HepG2 (cell line): ENCODE results near the gene SRCIN1. TPM values are rescaled to one million over a fixed set of nuclear protein-coding genes. Genes with fewer than 3 reads are reported as not detected.

Experiments
- DR1 ChIP-seq: sonication (generic); formaldehyde crosslinking; IDR thresholded peaks from 2 replicates; pipeline ENCODE4 v1.8.0; 2021; ENCODE audit warnings: mild to moderate bottlenecking, missing genetic modification reagents, inconsistent platforms
- FOXK1 ChIP-seq: sonication (generic); formaldehyde crosslinking; IDR thresholded peaks from 2 replicates; pipeline ENCODE4 v1.4.0; 2020; ENCODE audit warnings: low read depth, missing genetic modification reagents, borderline replicate concordance
- JARID2 ChIP-seq: sonication (generic); formaldehyde crosslinking; IDR thresholded peaks from 2 replicates; pipeline ENCODE4 v1.8.1; 2023; ENCODE audit warnings: missing genetic modification reagents, inconsistent platforms; ENCODE audit not compliant: insufficient replicate concordance
- KIAA2018 ChIP-seq: sonication (generic); formaldehyde crosslinking; IDR thresholded peaks from 2 replicates; pipeline ENCODE4 v1.5.0; 2020; ENCODE audit warnings: mild to moderate bottlenecking, missing genetic modification reagents, borderline replicate concordance
- SOX13 ChIP-seq, 3 experiments: fragments of 450-650 bp in 1 of 3; sonication (generic) in 1 of 3; formaldehyde crosslinking in 1 of 3; IDR thresholded peaks in 2 of 3; conservative IDR thresholded peaks in 1 of 3; 2 replicates each; pipeline versions ENCODE4 v1.5.0 to v1.6.1; 2016 to 2020; ENCODE audit warnings: antibody characterized with exemption in 1 of 3, mild to moderate bottlenecking in 1 of 3, missing compliant biosample characterization in 1 of 3, missing genetic modification reagents in 1 of 3, moderate library complexity in 1 of 3
- ZNF253 ChIP-seq: sonication (generic); formaldehyde crosslinking; IDR thresholded peaks from 2 replicates; pipeline ENCODE4 v1.8.0; 2022; ENCODE audit warnings: mild to moderate bottlenecking, missing genetic modification reagents, borderline replicate concordance
- ZNF629 ChIP-seq: sonication (generic); formaldehyde crosslinking; conservative IDR thresholded peaks from 2 replicates; pipeline ENCODE4 v1.5.0; 2020; ENCODE audit warnings: missing genetic modification reagents
- ZSCAN31 ChIP-seq: sonication (generic); formaldehyde crosslinking; IDR thresholded peaks from 2 replicates; pipeline ENCODE4 v1.5.0; 2020; ENCODE audit warnings: low read depth, mild to moderate bottlenecking, missing genetic modification reagents
- polyA plus RNA-seq, 8 experiments: library from polyadenylated mRNA; depleted of rRNA in 3 of 8; stranded (reverse) in 7 of 8; unstranded in 1 of 8; fragments of >200 nt; fragmentation: Illumina TruSeq in 4 of 8; extraction: Trizol in 4 of 8; gene quantifications; 2 replicates each; pipeline versions ENCODE4 v1.2.1 to v1.2.3, GENCODE V29; 2011 to 2016; ENCODE audit warnings: low read depth in 4 of 8, missing spikeins in 1 of 8, mixed read lengths in 1 of 8; ENCODE audit not compliant: insufficient read depth in 1 of 8
- total RNA-seq, 5 experiments: library from RNA; depleted of rRNA; stranded (reverse); fragments of >200 nt; fragmentation: Illumina TruSeq; extraction: Trizol; gene quantifications; 2 replicates each; pipeline ENCODE4 v1.2.3, GENCODE V29; 2016; ENCODE audit warnings: low read depth in 1 of 5
- TF ChIP-seq, protein P1 (sequence below): sonication (generic); formaldehyde crosslinking; IDR thresholded peaks from 2 replicates; pipeline ENCODE4; 2020; ENCODE audit warnings: missing genetic modification reagents, mild to moderate bottlenecking, borderline replicate concordance
- TF ChIP-seq, protein P2 (sequence below): sonication (generic); formaldehyde crosslinking; IDR thresholded peaks from 2 replicates; pipeline ENCODE4 v1.4.0; 2020; ENCODE audit warnings: missing genetic modification reagents, borderline replicate concordance

Gene SRCIN1
- total and polyA plus RNA-seq, 2 of the 13 experiments (the other 11 are each of a cell fraction or from before 2014, with no cell fraction given) = 1.2 to 9.6 TPM

DNA sequence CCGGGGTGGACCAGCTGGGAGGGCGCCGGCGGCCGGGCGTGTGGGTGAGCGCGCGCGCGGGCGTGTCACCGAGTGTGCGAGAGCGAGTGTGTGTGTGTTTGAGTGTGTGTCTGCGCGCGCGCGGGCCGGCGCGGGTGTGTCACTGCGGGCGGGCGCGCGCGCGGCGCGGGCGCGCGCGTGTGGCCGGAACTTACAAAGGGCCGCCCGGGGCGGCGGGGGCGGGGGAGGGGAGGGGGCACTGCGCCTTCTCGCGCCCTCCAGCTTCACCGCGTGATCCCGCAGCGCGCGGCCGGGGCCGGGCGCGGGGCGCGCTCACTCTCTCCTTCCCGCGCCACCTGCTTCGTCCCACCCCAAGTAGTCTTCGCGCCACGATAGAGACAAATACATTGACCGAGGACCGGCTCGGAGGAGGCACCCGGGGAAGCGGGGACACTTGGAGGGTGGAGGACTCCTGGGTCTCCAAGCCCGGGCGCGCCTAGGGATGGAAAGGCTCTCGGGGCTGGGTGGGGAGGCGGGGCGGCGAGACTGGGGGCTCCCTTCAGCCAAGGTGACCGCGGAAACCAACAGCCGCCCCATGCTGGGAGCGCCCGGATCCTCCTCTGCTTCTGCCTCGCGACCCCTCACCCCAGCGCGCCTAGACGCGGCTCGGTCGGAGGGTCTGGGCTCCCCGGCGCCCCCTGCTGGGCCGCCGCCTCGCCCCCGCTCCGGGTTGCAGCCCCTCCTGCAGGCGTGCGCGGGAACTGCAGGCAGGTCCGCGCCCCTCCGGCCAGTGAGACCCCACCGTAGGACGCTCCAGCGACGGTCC, at the start of gene SRCIN1 (continued):
- no peak for TF ChIP-seq KIAA2018 (CRISPR knock-in tag)
- peak; percentile 30; the same call in 1 of the 2 replicates for TF ChIP-seq ZNF629 (CRISPR knock-in tag)
- no peak for TF ChIP-seq JARID2 (CRISPR knock-in tag)
- TF ChIP-seq, protein P1, sequence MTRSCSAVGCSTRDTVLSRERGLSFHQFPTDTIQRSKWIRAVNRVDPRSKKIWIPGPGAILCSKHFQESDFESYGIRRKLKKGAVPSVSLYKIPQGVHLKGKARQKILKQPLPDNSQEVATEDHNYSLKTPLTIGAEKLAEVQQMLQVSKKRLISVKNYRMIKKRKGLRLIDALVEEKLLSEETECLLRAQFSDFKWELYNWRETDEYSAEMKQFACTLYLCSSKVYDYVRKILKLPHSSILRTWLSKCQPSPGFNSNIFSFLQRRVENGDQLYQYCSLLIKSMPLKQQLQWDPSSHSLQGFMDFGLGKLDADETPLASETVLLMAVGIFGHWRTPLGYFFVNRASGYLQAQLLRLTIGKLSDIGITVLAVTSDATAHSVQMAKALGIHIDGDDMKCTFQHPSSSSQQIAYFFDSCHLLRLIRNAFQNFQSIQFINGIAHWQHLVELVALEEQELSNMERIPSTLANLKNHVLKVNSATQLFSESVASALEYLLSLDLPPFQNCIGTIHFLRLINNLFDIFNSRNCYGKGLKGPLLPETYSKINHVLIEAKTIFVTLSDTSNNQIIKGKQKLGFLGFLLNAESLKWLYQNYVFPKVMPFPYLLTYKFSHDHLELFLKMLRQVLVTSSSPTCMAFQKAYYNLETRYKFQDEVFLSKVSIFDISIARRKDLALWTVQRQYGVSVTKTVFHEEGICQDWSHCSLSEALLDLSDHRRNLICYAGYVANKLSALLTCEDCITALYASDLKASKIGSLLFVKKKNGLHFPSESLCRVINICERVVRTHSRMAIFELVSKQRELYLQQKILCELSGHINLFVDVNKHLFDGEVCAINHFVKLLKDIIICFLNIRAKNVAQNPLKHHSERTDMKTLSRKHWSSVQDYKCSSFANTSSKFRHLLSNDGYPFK = peak; percentile 30; the same call in 1 of the 2 replicates
- TF ChIP-seq SOX13 (IDR thresholded peaks at IDR 0.05) = no peak
- peak in 1 of 2 experiments; percentile 26; a peak in 1 of 4 replicates for TF ChIP-seq SOX13 (CRISPR knock-in tag; conservative IDR thresholded peaks at IDR 0.05 in 1 of 2, IDR thresholded peaks at IDR 0.05 in 1 of 2)
- no peak for TF ChIP-seq ZNF253 (CRISPR knock-in tag)
- TF ChIP-seq FOXK1 = 0 out of 2 replicates have a peak, but pooled peaks have one; percentile 11
- peak; percentile 40; the same call in 1 of the 2 replicates for TF ChIP-seq DR1 (CRISPR knock-in tag)
- TF ChIP-seq ZSCAN31 (CRISPR knock-in tag) = peak; percentile 72
- TF ChIP-seq, protein P2, sequence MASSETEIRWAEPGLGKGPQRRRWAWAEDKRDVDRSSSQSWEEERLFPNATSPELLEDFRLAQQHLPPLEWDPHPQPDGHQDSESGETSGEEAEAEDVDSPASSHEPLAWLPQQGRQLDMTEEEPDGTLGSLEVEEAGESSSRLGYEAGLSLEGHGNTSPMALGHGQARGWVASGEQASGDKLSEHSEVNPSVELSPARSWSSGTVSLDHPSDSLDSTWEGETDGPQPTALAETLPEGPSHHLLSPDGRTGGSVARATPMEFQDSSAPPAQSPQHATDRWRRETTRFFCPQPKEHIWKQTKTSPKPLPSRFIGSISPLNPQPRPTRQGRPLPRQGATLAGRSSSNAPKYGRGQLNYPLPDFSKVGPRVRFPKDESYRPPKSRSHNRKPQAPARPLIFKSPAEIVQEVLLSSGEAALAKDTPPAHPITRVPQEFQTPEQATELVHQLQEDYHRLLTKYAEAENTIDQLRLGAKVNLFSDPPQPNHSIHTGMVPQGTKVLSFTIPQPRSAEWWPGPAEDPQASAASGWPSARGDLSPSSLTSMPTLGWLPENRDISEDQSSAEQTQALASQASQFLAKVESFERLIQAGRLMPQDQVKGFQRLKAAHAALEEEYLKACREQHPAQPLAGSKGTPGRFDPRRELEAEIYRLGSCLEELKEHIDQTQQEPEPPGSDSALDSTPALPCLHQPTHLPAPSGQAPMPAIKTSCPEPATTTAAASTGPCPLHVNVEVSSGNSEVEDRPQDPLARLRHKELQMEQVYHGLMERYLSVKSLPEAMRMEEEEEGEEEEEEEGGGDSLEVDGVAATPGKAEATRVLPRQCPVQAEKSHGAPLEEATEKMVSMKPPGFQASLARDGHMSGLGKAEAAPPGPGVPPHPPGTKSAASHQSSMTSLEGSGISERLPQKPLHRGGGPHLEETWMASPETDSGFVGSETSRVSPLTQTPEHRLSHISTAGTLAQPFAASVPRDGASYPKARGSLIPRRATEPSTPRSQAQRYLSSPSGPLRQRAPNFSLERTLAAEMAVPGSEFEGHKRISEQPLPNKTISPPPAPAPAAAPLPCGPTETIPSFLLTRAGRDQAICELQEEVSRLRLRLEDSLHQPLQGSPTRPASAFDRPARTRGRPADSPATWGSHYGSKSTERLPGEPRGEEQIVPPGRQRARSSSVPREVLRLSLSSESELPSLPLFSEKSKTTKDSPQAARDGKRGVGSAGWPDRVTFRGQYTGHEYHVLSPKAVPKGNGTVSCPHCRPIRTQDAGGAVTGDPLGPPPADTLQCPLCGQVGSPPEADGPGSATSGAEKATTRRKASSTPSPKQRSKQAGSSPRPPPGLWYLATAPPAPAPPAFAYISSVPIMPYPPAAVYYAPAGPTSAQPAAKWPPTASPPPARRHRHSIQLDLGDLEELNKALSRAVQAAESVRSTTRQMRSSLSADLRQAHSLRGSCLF (CRISPR knock-in tag) = no peak
